ENCODE data around the gene ALCAM.

DNA sequence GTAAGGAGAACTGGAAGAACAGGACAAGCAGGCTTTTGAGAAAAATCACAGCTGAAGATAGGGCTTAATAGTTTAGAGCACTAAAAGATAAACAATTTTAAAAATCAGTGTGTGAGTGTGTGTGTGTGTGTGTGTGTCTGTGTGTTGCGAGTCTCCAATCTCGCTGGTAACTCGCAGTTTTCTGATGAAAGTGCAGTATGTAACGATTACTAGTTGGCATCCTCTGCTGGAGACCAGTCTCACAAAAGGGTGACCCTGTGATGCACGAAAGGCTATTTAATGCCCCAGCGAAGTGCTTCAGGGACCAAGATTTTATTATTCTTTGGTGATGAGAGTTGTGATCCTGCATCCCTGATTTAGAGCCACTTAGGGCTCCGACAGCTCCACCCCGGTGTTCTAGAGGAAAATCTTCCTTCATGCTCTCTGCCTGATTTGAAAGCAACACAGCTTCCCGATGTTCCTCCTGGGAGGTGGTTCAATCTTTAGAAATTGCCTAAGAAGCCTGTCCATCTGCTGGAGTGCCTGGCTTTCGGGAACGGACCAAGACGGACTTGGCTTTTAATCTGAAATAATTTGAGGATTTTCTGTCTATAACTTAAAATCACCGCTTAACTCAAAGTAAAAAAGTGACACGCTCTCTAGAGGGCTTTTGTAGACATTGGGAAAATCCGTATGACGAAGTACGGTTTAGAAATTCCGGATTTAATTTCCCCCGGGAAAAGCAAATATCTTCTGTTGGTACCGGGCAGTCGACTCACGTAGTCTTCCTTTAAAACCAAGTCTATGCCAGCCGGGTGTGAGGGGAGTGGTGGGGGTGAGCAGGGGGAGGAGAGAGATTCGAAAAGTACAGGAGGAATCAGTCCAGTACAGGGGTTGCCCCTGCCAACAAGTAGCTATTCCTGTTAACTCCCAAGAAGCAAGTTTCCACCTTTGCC, 1.1 kb upstream of the ALCAM start:
- TF ChIP-seq POLR2A (IDR thresholded peaks at IDR 0.05; ENCODE audit: low read length): no peak
- no peak for TF ChIP-seq GATA1 (IDR thresholded peaks at IDR 0.05; ENCODE audit: low read depth, low read length)

All from erythroblast (primary cell).